Neural cell (in vitro differentiated cells): ENCODE data around the gene CRMP1. TPM values are rescaled to one million over a fixed set of nuclear protein-coding genes. Genes with fewer than 3 reads are reported as not detected.

Experiments used
- H2AFZ ChIP-seq: fragments of 200-600, 300-800 bp; sonication (generic), shearing (Covaris generic); 2 replicates; pipeline ENCODE4 v1.6.0; 2014; ENCODE audit warnings: low read depth, mild to moderate bottlenecking, antibody characterized with exemption, low read length, moderate library complexity
- H3F3A ChIP-seq: fragments of 200-600 bp; shearing (Covaris generic); 2 replicates; pipeline ENCODE4 v1.6.1; 2016; ENCODE audit warnings: mild to moderate bottlenecking, moderate library complexity, mixed read lengths, antibody characterized with exemption, low read length; ENCODE audit not compliant: insufficient read depth, poor library complexity, severe bottlenecking
- H3K27ac ChIP-seq: fragments of 200-600, 300-800 bp; sonication (generic), shearing (Covaris generic); 2 replicates; pipeline ENCODE4 v1.5.1; 2014; ENCODE audit warnings: mild to moderate bottlenecking, low read length, moderate library complexity
- H3K27me3 ChIP-seq: fragments of 300-800, 200-600 bp; sonication (generic), shearing (Covaris generic); 2 replicates; pipeline ENCODE4 v1.6.0; 2014; ENCODE audit warnings: mild to moderate bottlenecking, low read depth, low read length, moderate library complexity; ENCODE audit not compliant: insufficient read depth
- H3K36me3 ChIP-seq: fragments of 300-800, 200-600 bp; sonication (generic), shearing (Covaris generic); 2 replicates; pipeline ENCODE4 v1.5.1; 2014; ENCODE audit warnings: mild to moderate bottlenecking, antibody characterized with exemption, low read length, moderate library complexity; ENCODE audit not compliant: insufficient read depth
- H3K4me2 ChIP-seq: fragments of 300-800, 200-600 bp; sonication (generic), shearing (Covaris generic); 2 replicates; pipeline ENCODE4 v1.6.0; 2014; ENCODE audit warnings: mild to moderate bottlenecking, low read length
- H3K4me3 ChIP-seq: fragments of 300-800, 200-600 bp; sonication (generic), shearing (Covaris generic); 2 replicates; pipeline ENCODE4 v1.5.1; 2014; ENCODE audit warnings: mild to moderate bottlenecking, low read length, moderate library complexity
- H3K79me2 ChIP-seq: fragments of 200-600 bp; shearing (Covaris generic); replicated peaks from 2 replicates; pipeline ENCODE4 v1.6.0; 2014; ENCODE audit warnings: mild to moderate bottlenecking, low read length, moderate library complexity; ENCODE audit not compliant: insufficient read depth
- H3K9ac ChIP-seq: fragments of 300-800, 200-600 bp; sonication (generic), shearing (Covaris generic); 2 replicates; pipeline ENCODE4 v1.6.1; 2016; ENCODE audit warnings: mild to moderate bottlenecking, low read length, mixed read lengths
- H3K9me2 ChIP-seq: fragments of 200-600 bp; shearing (Covaris generic); 2 replicates; pipeline ENCODE4 v1.6.1; 2016; ENCODE audit warnings: mild to moderate bottlenecking, low read length, mixed read lengths; ENCODE audit not compliant: insufficient read depth
- H3K9me3 ChIP-seq: fragments of 200-600, 300-800 bp; sonication (generic), shearing (Covaris generic); 2 replicates; pipeline ENCODE4 v1.6.1; 2016; ENCODE audit warnings: mild to moderate bottlenecking, mixed run types, low read length, moderate library complexity, mixed read lengths
- H4K20me1 ChIP-seq: fragments of 200-600 bp; shearing (Covaris generic); 2 replicates; pipeline ENCODE4 v1.6.1; 2016; ENCODE audit warnings: mild to moderate bottlenecking, mixed run types; ENCODE audit not compliant: insufficient read depth
- EP300 ChIP-seq: fragments of 450-650 bp; conservative IDR thresholded peaks from 2 replicates; pipeline ENCODE4 v1.6.1; 2014; ENCODE audit warnings: antibody characterized with exemption, mild to moderate bottlenecking, moderate library complexity; ENCODE audit not compliant: poor library complexity, severe bottlenecking
- EZH2 ChIP-seq: fragments of 200-600, 300-800 bp; shearing (Covaris generic), sonication (generic); IDR thresholded peaks from 2 replicates; pipeline ENCODE4 v1.6.1; 2014; ENCODE audit warnings: antibody characterized with exemption, low read length, borderline replicate concordance, mild to moderate bottlenecking; ENCODE audit not compliant: insufficient read depth, poor library complexity, severe bottlenecking
- MXI1 ChIP-seq: fragments of 450-650 bp; conservative IDR thresholded peaks from 2 replicates; pipeline ENCODE4 v1.6.1; 2014; ENCODE audit warnings: antibody characterized with exemption, mild to moderate bottlenecking; ENCODE audit not compliant: poor library complexity, severe bottlenecking
- POLR2AphosphoS5 ChIP-seq: IDR thresholded peaks from 2 replicates; pipeline ENCODE4 v1.6.1; 2012
- RAD21 ChIP-seq: fragments of 450-650 bp; conservative IDR thresholded peaks from 2 replicates; pipeline ENCODE4 v1.6.1; 2014; ENCODE audit warnings: antibody characterized with exemption, mild to moderate bottlenecking, moderate library complexity
- SMC3 ChIP-seq: fragments of 450-650 bp; conservative IDR thresholded peaks from 2 replicates; pipeline ENCODE4 v1.6.1; 2014; ENCODE audit warnings: antibody characterized with exemption, mild to moderate bottlenecking, moderate library complexity; ENCODE audit not compliant: poor library complexity
- TAF1 ChIP-seq: IDR thresholded peaks from 2 replicates; pipeline ENCODE4 v1.6.1; 2012; ENCODE audit warnings: low read depth
- polyA plus RNA-seq: library from polyadenylated mRNA; depleted of rRNA; stranded (reverse); fragments of >200 nt; gene quantifications from 2 replicates; pipeline ENCODE4 v1.2.3, GENCODE V29; 2014
- TF ChIP-seq, protein P1 (sequence below): fragments of 450-650 bp; IDR thresholded peaks from 2 replicates; pipeline ENCODE4 v1.5.1; 2014; ENCODE audit warnings: antibody characterized with exemption, mild to moderate bottlenecking, moderate library complexity; ENCODE audit not compliant: poor library complexity, severe bottlenecking
- TF ChIP-seq, protein P2 (sequence below): IDR thresholded peaks from 2 replicates; pipeline ENCODE4 v1.6.1; 2012; ENCODE audit warnings: borderline replicate concordance

The CRMP1 gene
- polyA plus RNA-seq, 1 donor from 2014 or later, result 642 TPM

DNA sequence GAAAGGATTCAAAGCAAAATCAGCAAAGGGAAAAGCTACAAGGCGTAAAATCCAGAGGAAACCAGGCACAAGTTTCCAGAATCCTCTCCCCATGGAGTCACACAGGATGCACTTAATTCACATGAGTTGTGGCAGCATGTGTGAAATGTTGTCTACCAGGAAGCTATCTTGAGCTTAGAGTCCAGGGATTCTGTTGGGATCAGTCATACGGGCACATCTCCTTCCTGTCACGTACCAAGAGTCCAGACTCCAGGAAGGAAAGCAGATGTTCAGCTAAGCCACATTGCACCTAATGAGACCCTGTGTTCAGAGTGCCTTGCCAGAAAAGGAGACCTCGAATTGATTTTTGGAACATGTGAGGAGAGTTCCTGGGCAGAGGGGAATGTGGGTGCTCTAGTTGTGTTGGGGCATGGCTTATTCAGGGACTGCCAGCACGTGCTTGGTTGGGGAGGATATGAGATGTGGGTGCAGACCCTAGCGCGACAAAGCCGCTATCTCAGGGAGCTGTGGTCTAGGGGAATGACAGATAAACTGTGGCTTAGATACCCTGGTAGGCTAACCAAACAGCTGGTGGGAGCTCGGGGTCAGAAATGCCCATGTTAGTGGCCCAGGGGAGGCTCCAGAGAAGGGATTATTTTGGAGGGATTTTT, 111.9 kb downstream of the CRMP1 start:
- H3K4me2 ChIP-seq, result no peak overlapping the region
- H3K4me3 ChIP-seq, result no peak overlapping the region
- no peaks in the 10 kb centered on the region for H3K79me2 ChIP-seq
- H3K27ac ChIP-seq, result no peak overlapping the region
- H3K9me2 ChIP-seq, result no peaks in the 10 kb centered on the region
- H4K20me1 ChIP-seq, result no peaks in the 10 kb centered on the region
- H3K9me3 ChIP-seq, result peaks cover 13% of the 10 kb centered on the region
- H3K9ac ChIP-seq, result no peak overlapping the region
- H3F3A ChIP-seq, result peaks cover 6% of the 10 kb centered on the region
- TF ChIP-seq, protein P1, sequence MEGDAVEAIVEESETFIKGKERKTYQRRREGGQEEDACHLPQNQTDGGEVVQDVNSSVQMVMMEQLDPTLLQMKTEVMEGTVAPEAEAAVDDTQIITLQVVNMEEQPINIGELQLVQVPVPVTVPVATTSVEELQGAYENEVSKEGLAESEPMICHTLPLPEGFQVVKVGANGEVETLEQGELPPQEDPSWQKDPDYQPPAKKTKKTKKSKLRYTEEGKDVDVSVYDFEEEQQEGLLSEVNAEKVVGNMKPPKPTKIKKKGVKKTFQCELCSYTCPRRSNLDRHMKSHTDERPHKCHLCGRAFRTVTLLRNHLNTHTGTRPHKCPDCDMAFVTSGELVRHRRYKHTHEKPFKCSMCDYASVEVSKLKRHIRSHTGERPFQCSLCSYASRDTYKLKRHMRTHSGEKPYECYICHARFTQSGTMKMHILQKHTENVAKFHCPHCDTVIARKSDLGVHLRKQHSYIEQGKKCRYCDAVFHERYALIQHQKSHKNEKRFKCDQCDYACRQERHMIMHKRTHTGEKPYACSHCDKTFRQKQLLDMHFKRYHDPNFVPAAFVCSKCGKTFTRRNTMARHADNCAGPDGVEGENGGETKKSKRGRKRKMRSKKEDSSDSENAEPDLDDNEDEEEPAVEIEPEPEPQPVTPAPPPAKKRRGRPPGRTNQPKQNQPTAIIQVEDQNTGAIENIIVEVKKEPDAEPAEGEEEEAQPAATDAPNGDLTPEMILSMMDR, result no peak
- TF ChIP-seq EZH2 (no peak), SMC3 (no peak), RAD21 (no peak), MXI1 (no peak)
- TF ChIP-seq, protein P2, sequence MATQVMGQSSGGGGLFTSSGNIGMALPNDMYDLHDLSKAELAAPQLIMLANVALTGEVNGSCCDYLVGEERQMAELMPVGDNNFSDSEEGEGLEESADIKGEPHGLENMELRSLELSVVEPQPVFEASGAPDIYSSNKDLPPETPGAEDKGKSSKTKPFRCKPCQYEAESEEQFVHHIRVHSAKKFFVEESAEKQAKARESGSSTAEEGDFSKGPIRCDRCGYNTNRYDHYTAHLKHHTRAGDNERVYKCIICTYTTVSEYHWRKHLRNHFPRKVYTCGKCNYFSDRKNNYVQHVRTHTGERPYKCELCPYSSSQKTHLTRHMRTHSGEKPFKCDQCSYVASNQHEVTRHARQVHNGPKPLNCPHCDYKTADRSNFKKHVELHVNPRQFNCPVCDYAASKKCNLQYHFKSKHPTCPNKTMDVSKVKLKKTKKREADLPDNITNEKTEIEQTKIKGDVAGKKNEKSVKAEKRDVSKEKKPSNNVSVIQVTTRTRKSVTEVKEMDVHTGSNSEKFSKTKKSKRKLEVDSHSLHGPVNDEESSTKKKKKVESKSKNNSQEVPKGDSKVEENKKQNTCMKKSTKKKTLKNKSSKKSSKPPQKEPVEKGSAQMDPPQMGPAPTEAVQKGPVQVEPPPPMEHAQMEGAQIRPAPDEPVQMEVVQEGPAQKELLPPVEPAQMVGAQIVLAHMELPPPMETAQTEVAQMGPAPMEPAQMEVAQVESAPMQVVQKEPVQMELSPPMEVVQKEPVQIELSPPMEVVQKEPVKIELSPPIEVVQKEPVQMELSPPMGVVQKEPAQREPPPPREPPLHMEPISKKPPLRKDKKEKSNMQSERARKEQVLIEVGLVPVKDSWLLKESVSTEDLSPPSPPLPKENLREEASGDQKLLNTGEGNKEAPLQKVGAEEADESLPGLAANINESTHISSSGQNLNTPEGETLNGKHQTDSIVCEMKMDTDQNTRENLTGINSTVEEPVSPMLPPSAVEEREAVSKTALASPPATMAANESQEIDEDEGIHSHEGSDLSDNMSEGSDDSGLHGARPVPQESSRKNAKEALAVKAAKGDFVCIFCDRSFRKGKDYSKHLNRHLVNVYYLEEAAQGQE, result no peak
- no peaks in the 10 kb centered on the region for H3K27me3 ChIP-seq
- no peak overlapping the region for H2AFZ ChIP-seq
- H3K36me3 ChIP-seq, result no peaks in the 10 kb centered on the region

DNA sequence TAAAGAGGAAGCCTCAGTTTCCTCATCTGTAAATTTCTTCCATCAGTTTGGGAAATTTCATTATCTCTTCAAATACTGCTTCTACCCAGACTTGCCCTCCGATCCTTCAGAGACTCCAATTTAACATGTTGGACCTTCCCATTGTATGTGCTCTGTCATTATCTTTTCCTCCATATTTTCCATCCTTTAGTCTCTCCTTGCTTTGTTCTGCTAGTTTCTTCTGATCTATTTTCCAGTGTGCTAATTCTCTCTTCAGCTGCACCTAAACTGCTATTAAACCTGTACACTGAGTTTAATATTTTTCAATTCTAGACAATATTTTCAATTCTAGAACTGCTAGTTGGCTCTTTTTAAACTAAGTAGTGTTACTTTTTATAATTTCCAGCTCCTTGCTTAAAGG, 116.4 kb downstream of the CRMP1 start:
- H3K27ac ChIP-seq, result no peak overlapping the region
- H3K79me2 ChIP-seq, result no peaks in the 10 kb centered on the region
- no peaks in the 10 kb centered on the region for H4K20me1 ChIP-seq
- H3K36me3 ChIP-seq, result no peaks in the 10 kb centered on the region
- peaks cover 6% of the 10 kb centered on the region for H3F3A ChIP-seq
- H3K4me2 ChIP-seq, result no peak overlapping the region
- H3K9ac ChIP-seq, result no peak overlapping the region
- H2AFZ ChIP-seq, result no peak overlapping the region
- TF ChIP-seq, protein P1, result no peak
- TF ChIP-seq EZH2 (no peak), MXI1 (no peak), RAD21 (no peak), TAF1 (no peak), POLR2AphosphoS5 (no peak), EP300 (no peak)
- TF ChIP-seq, protein P2, result no peak
- H3K4me3 ChIP-seq, result no peak overlapping the region
- H3K9me2 ChIP-seq, result no peaks in the 10 kb centered on the region
- no peaks in the 10 kb centered on the region for H3K27me3 ChIP-seq
- peaks cover 13% of the 10 kb centered on the region for H3K9me3 ChIP-seq
